OCI-LY3 (cell line): ENCODE results near the gene C1QTNF1.

Experiments
- EZH2phosphoT487 ChIP-seq: fragments of 200-600 bp; shearing (Covaris generic); IDR thresholded peaks from 2 replicates; pipeline ENCODE4 v1.6.1; 2018; ENCODE audit warnings: antibody characterized with exemption, mixed run types, low read depth
- TF ChIP-seq, protein P1 (sequence below): fragments of 200-600, 300-600 bp; sonication (generic); IDR thresholded peaks from 2 replicates; pipeline ENCODE4 v1.5.1; 2014; ENCODE audit warnings: antibody characterized with exemption, low read length, low read depth

DNA sequence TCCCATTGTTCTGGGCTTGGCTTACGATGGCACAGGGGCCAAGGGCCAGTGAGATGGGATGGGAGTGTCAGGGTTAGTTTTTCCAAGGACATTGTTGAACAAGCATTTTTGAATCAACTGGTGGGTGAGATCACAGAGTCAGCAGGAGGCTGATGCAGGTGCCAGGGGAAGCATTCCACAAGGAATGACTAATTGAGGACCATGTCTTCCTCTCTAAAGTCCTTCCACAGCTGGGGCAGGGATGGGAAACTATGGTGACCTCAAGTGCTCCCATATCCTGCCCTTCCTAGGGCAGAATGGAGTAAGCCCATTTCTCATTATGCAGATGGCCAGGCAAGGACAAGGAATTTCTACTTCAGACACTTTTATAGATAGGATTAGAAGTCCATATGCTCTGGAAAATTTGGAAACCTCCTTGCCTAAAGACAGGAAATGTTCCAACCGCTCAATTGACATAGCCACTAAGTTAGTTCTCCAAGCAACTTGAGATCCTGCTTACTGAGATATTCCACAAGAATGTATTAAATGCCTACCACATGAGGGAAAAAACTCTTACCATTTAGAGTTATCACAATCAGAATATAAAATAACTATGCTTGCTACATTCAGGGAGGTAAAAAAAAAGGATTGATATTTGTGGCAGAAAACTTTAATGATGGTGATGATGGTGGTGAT lies 29.4 kb downstream of the C1QTNF1 start:
- TF ChIP-seq, protein P1, sequence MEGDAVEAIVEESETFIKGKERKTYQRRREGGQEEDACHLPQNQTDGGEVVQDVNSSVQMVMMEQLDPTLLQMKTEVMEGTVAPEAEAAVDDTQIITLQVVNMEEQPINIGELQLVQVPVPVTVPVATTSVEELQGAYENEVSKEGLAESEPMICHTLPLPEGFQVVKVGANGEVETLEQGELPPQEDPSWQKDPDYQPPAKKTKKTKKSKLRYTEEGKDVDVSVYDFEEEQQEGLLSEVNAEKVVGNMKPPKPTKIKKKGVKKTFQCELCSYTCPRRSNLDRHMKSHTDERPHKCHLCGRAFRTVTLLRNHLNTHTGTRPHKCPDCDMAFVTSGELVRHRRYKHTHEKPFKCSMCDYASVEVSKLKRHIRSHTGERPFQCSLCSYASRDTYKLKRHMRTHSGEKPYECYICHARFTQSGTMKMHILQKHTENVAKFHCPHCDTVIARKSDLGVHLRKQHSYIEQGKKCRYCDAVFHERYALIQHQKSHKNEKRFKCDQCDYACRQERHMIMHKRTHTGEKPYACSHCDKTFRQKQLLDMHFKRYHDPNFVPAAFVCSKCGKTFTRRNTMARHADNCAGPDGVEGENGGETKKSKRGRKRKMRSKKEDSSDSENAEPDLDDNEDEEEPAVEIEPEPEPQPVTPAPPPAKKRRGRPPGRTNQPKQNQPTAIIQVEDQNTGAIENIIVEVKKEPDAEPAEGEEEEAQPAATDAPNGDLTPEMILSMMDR = no peak
- TF ChIP-seq EZH2phosphoT487 = no peak
